Osteocyte (in vitro differentiated cells): ENCODE results near the gene MGRN1. TPM values are rescaled to one million over a fixed set of nuclear protein-coding genes. Genes with fewer than 3 reads are reported as not detected.

ENCODE experiments used
- DNase-seq: peaks from one replicate; pipeline ENCODE4 v3.0.0; 2021; ENCODE audit warnings: mixed read lengths; ENCODE audit not compliant: unreplicated experiment; ENCODE audit errors: extremely low spot score
- H3K27ac Mint-ChIP-seq: one replicate; pipeline ENCODE4 v1.8.0; 2021; ENCODE audit warnings: mild to moderate bottlenecking, mixed read lengths; ENCODE audit not compliant: unreplicated experiment
- H3K27me3 Mint-ChIP-seq: one replicate; pipeline ENCODE4 v1.8.0; 2021; ENCODE audit warnings: mixed read lengths; ENCODE audit not compliant: unreplicated experiment
- H3K36me3 Mint-ChIP-seq: one replicate; pipeline ENCODE4 v1.8.0; 2021; ENCODE audit warnings: mixed read lengths; ENCODE audit not compliant: unreplicated experiment
- H3K4me1 Mint-ChIP-seq: one replicate; pipeline ENCODE4 v1.8.0; 2021; ENCODE audit warnings: mixed read lengths; ENCODE audit not compliant: unreplicated experiment
- H3K4me3 Mint-ChIP-seq: one replicate; pipeline ENCODE4 v1.8.0; 2021; ENCODE audit warnings: mild to moderate bottlenecking, moderate library complexity, mixed read lengths; ENCODE audit not compliant: unreplicated experiment
- H3K9me3 Mint-ChIP-seq: one replicate; pipeline ENCODE4 v1.8.0; 2021; ENCODE audit warnings: mixed read lengths; ENCODE audit not compliant: unreplicated experiment
- CTCF ChIP-seq: fragments of 200-600 bp; sonication (generic); IDR thresholded peaks from 2 replicates; pipeline ENCODE4 v1.5.0; 2021; ENCODE audit warnings: antibody characterized with exemption, mild to moderate bottlenecking, moderate library complexity
- total RNA-seq: library from RNA; stranded (reverse); gene quantifications from 2 replicates; pipeline ENCODE4 v1.2.1, GENCODE V29; 2021

MGRN1 gene
- total RNA-seq, 1 donor from 2014 or later: 94.6 TPM

- H3K9me3 Mint-ChIP-seq: no peaks in the 10 kb centered on the region
Measured at GRCh38 chr16:4640572-4641305, 16.1 kb downstream of the MGRN1 start.

GRCh38 chr16:4641306-4641687, 16.7 kb downstream of the MGRN1 start:
- Mint-ChIP-seq H3K36me3 (peaks cover 9% of the 10 kb centered on the region), H3K27ac (no peak overlapping the region), H3K4me3 (no peak overlapping the region), H3K27me3 (no peaks in the 10 kb centered on the region), H3K9me3 (no peaks in the 10 kb centered on the region), H3K4me1 (peaks cover 6% of the 10 kb centered on the region)
- DNase-seq: no peak
- TF ChIP-seq CTCF: no peak

More at GRCh38 chr16:4640572-4641305, 16.1 kb downstream of the MGRN1 start:
- H3K27ac Mint-ChIP-seq: peak overlapping the region; percentile 41
- peaks cover 6% of the 10 kb centered on the region for H3K4me1 Mint-ChIP-seq
- no peak for DNase-seq
- peaks cover 10% of the 10 kb centered on the region for H3K36me3 Mint-ChIP-seq
- TF ChIP-seq CTCF: no peak
- H3K27me3 Mint-ChIP-seq: no peaks in the 10 kb centered on the region
- no peak overlapping the region for H3K4me3 Mint-ChIP-seq

GRCh38 chr16:4641895-4642294, 17.3 kb downstream of the MGRN1 start:
- H3K4me3 Mint-ChIP-seq: no peak overlapping the region
- peaks cover 6% of the 10 kb centered on the region for H3K4me1 Mint-ChIP-seq
- no peaks in the 10 kb centered on the region for H3K9me3 Mint-ChIP-seq
- H3K36me3 Mint-ChIP-seq: peaks cover 6% of the 10 kb centered on the region
- TF ChIP-seq CTCF: no peak
- no peak overlapping the region for H3K27ac Mint-ChIP-seq
- H3K27me3 Mint-ChIP-seq: no peaks in the 10 kb centered on the region
- no peak for DNase-seq

- no peak for DNase-seq
- Mint-ChIP-seq H3K4me3 (no peak overlapping the region), H3K27ac (no peak overlapping the region), H3K36me3 (peaks cover 17% of the 10 kb centered on the region), H3K9me3 (no peaks in the 10 kb centered on the region), H3K27me3 (no peaks in the 10 kb centered on the region), H3K4me1 (no peaks in the 10 kb centered on the region)
- TF ChIP-seq CTCF: no peak
Measured at GRCh38 chr16:4646773-4647643, 22.4 kb downstream of the MGRN1 start.

- no peak overlapping the region for H3K27ac Mint-ChIP-seq
- no peak for TF ChIP-seq CTCF
- H3K27me3 Mint-ChIP-seq: no peaks in the 10 kb centered on the region
- no peak for DNase-seq
- no peaks in the 10 kb centered on the region for H3K4me1 Mint-ChIP-seq
- peaks cover 17% of the 10 kb centered on the region for H3K36me3 Mint-ChIP-seq
- no peaks in the 10 kb centered on the region for H3K9me3 Mint-ChIP-seq
- no peak overlapping the region for H3K4me3 Mint-ChIP-seq
Measured at GRCh38 chr16:4647644-4647980, 23.0 kb downstream of the MGRN1 start.
